PC-3 (cell line): ENCODE data around the gene COL27A1.

Source experiments
- CTCF ChIP-seq: fragments of 300-600 bp; sonication (generic); conservative IDR thresholded peaks from 2 replicates; pipeline ENCODE4 v1.5.1; 2017; ENCODE audit warnings: antibody characterized with exemption, low read depth, mild to moderate bottlenecking, low read length
- EZH2 ChIP-seq: fragments of 300-600 bp; sonication (generic); IDR thresholded peaks from one replicate; pipeline ENCODE4 v1.6.1; 2017; ENCODE audit warnings: antibody characterized with exemption, mild to moderate bottlenecking, low read length; ENCODE audit not compliant: unreplicated experiment
- EZH2phosphoT487 ChIP-seq: fragments of 300-600 bp; sonication (generic); IDR thresholded peaks from 2 replicates; pipeline ENCODE4 v1.6.1; 2018; ENCODE audit warnings: mild to moderate bottlenecking, antibody characterized with exemption, low read length, borderline replicate concordance

DNA sequence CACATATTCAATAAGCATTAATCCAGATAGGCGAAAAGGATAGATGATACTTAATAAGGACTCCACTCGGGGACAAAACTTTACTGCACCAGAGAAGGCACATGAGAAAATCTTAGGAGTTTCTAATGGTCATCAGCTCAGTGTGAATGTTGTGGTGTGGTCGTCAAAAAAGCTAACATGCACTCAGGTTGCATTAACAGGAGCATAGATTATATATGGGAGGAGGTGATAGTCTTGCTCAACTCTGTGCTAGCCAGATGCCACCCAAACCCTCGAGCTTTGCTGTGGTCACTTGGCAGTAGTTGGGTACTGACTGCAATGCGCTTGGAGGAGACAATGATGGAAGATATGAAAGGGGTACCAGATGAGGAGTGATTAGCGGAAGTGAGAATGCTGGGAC lies 8.6 kb upstream of the COL27A1 start:
- TF ChIP-seq CTCF (no peak), EZH2 (no peak), EZH2phosphoT487 (no peak)
